Measurements from ENCODE around the gene AUNIP.

AUNIP gene

GRCh38 chr1:25867210-25867991 lies 8.1 kb upstream of the AUNIP start:
- DNase-seq (ENCODE audit: low read depth): no peak
- TF ChIP-seq CTCF (IDR thresholded peaks at IDR 0.05; ENCODE audit: low read depth, low read length, missing control alignments): no peak
- H3K4me3 ChIP-seq (ENCODE audit: low read depth, low read length): no peak overlapping the region

GRCh38 chr1:25866288-25866687 lies 7.0 kb upstream of the AUNIP start:
- no peak for DNase-seq (ENCODE audit: low read depth)
- no peak for TF ChIP-seq CTCF (IDR thresholded peaks at IDR 0.05; ENCODE audit: low read depth, low read length, missing control alignments)
- no peak overlapping the region for H3K4me3 ChIP-seq (ENCODE audit: low read depth, low read length)

GRCh38 chr1:25864434-25864833 lies 5.2 kb upstream of the AUNIP start:
- DNase-seq (ENCODE audit: low read depth): no peak

GRCh38 chr1:25863486-25864262 lies 4.4 kb upstream of the AUNIP start:
- no peak overlapping the region for H3K4me3 ChIP-seq (ENCODE audit: low read depth, low read length)
- TF ChIP-seq CTCF (IDR thresholded peaks at IDR 0.05; ENCODE audit: low read depth, low read length, missing control alignments): no peak
- DNase-seq (ENCODE audit: low read depth): no peak

More at GRCh38 chr1:25864434-25864833, 5.2 kb upstream of the AUNIP start:
- no peak overlapping the region for H3K4me3 ChIP-seq (ENCODE audit: low read depth, low read length)
- no peak for TF ChIP-seq CTCF (IDR thresholded peaks at IDR 0.05; ENCODE audit: low read depth, low read length, missing control alignments)

GRCh38 chr1:25862785-25863485 lies 3.7 kb upstream of the AUNIP start:
- DNase-seq (ENCODE audit: low read depth): no peak
- no peak for TF ChIP-seq CTCF (IDR thresholded peaks at IDR 0.05; ENCODE audit: low read depth, low read length, missing control alignments)
- no peak overlapping the region for H3K4me3 ChIP-seq (ENCODE audit: low read depth, low read length)

GRCh38 chr1:25861316-25862286 lies 2.3 kb upstream of the AUNIP start:
- DNase-seq (ENCODE audit: low read depth): no peak
- H3K4me3 ChIP-seq (ENCODE audit: low read depth, low read length): no peak overlapping the region
- no peak for TF ChIP-seq CTCF (IDR thresholded peaks at IDR 0.05; ENCODE audit: low read depth, low read length, missing control alignments)
